DOHH2 (cell line): ENCODE results near the gene DIP2C.

Experiments used
- H3F3A ChIP-seq: fragments of 200-600 bp; sonication (generic), shearing (Covaris generic); 2 replicates; pipeline ENCODE4 v1.6.0; 2016; ENCODE audit warnings: antibody characterized with exemption, mild to moderate bottlenecking; ENCODE audit not compliant: control insufficient read depth, insufficient read depth
- H3K27ac ChIP-seq: fragments of 200-600 bp; sonication (generic); 2 replicates; pipeline ENCODE4 v1.5.1; 2014; ENCODE audit warnings: low read depth, mild to moderate bottlenecking, low read length, moderate library complexity
- H3K27me3 ChIP-seq: fragments of 200-600 bp; sonication (generic); 2 replicates; pipeline ENCODE4 v1.6.1; 2014; ENCODE audit warnings: mild to moderate bottlenecking, low read length, mixed read lengths; ENCODE audit not compliant: control insufficient read depth
- H3K36me3 ChIP-seq: fragments of 200-600 bp; sonication (generic); 2 replicates; pipeline ENCODE4 v1.6.1; 2014; ENCODE audit warnings: mild to moderate bottlenecking, low read length, moderate library complexity, mixed read lengths; ENCODE audit not compliant: control insufficient read depth
- H3K4me1 ChIP-seq: fragments of 200-600 bp; sonication (generic); 2 replicates; pipeline ENCODE4 v1.6.1; 2014; ENCODE audit warnings: mild to moderate bottlenecking, low read length, mixed read lengths; ENCODE audit not compliant: control insufficient read depth
- H3K4me2 ChIP-seq: fragments of 200-600 bp; sonication (generic); 2 replicates; pipeline ENCODE4 v1.6.0; 2014; ENCODE audit warnings: mild to moderate bottlenecking, low read length, moderate library complexity
- H3K4me3 ChIP-seq: fragments of 200-600 bp; sonication (generic); 2 replicates; pipeline ENCODE4 v1.5.1; 2014; ENCODE audit warnings: mild to moderate bottlenecking, low read length, mixed read lengths
- H3K79me2 ChIP-seq: fragments of 200-600 bp; sonication (generic); 2 replicates; pipeline ENCODE4 v1.6.1; 2014; ENCODE audit warnings: mild to moderate bottlenecking, low read length, mixed read lengths; ENCODE audit not compliant: control insufficient read depth
- H3K9me2 ChIP-seq: fragments of 200-600 bp; sonication (generic); replicated peaks from 2 replicates; pipeline ENCODE4 v1.6.1; 2014; ENCODE audit warnings: mild to moderate bottlenecking, low read length, mixed read lengths; ENCODE audit not compliant: control insufficient read depth
- H3K9me3 ChIP-seq: fragments of 200-600 bp; sonication (generic); 2 replicates; pipeline ENCODE4 v1.6.1; 2014; ENCODE audit warnings: antibody characterized with exemption, low read length, mixed read lengths; ENCODE audit not compliant: control insufficient read depth, insufficient read depth
- H4K20me1 ChIP-seq: fragments of 200-600 bp; sonication (generic); 2 replicates; pipeline ENCODE4 v1.6.0; 2014; ENCODE audit warnings: low read depth, mild to moderate bottlenecking, antibody characterized with exemption, low read length, moderate library complexity; ENCODE audit not compliant: control insufficient read depth, insufficient read depth
- CTCF ChIP-seq: fragments of 200-600 bp; sonication (generic); IDR thresholded peaks from one replicate; pipeline ENCODE4 v1.5.1; 2014; ENCODE audit warnings: antibody characterized with exemption, mild to moderate bottlenecking, low read depth, low read length; ENCODE audit not compliant: poor library complexity, severe bottlenecking
- EZH2phosphoT487 ChIP-seq: fragments of 200-600 bp; sonication (generic); IDR thresholded peaks from 2 replicates; pipeline ENCODE4 v1.6.1; 2017; ENCODE audit warnings: borderline replicate concordance, mild to moderate bottlenecking, antibody characterized with exemption, low read length, moderate library complexity, mixed read lengths

The DIP2C gene

DNA sequence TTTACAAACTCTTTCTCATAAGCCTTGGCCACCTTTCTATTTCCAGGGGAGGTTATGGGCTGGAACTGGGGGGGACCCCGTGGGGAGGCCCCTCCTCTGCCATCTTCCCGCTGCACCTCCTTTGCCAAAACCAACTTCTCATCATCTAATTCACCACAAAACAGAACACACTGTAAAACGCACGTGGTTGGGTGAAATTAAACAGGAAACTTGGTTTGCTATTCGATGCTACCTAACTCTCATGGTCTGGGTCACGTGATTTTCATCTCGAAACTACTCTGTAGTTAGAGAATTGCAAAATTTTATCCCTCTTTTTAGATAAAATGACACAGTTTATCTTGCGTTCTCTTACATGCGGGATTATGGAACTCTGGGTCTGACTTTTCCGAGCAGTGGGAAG, 312.2 kb downstream of the DIP2C start:
- H3K9me3 ChIP-seq: no peaks in the 10 kb centered on the region
- H3F3A ChIP-seq: peaks cover 8% of the 10 kb centered on the region; the same call in 1 of the 2 replicates
- H3K36me3 ChIP-seq: peaks cover 58% of the 10 kb centered on the region
- H3K27me3 ChIP-seq: no peaks in the 10 kb centered on the region
- H4K20me1 ChIP-seq: no peaks in the 10 kb centered on the region
- no peak overlapping the region for H3K4me2 ChIP-seq
- H3K9me2 ChIP-seq: no peaks in the 10 kb centered on the region
- H3K27ac ChIP-seq: no peak overlapping the region
- H3K79me2 ChIP-seq: no peaks in the 10 kb centered on the region
- no peak for TF ChIP-seq EZH2phosphoT487
- no peak for TF ChIP-seq CTCF
- no peak overlapping the region for H3K4me3 ChIP-seq
- H3K4me1 ChIP-seq: peaks cover 4% of the 10 kb centered on the region; the same call in 1 of the 2 replicates

GRCh38 chr10:375815-376505, 313.5 kb downstream of the DIP2C start:
- Histone ChIP-seq H3F3A (peaks cover 8% of the 10 kb centered on the region; the same call in 1 of the 2 replicates), H3K27ac (no peak overlapping the region), H3K9me2 (no peaks in the 10 kb centered on the region), H3K79me2 (no peaks in the 10 kb centered on the region), H4K20me1 (no peaks in the 10 kb centered on the region), H3K9me3 (no peaks in the 10 kb centered on the region), H3K4me2 (no peak overlapping the region), H3K27me3 (no peaks in the 10 kb centered on the region), H3K36me3 (peaks cover 46% of the 10 kb centered on the region), H3K4me1 (peaks cover 4% of the 10 kb centered on the region; the same call in 1 of the 2 replicates), H3K4me3 (no peak overlapping the region)
- TF ChIP-seq EZH2phosphoT487: no peak

DNA sequence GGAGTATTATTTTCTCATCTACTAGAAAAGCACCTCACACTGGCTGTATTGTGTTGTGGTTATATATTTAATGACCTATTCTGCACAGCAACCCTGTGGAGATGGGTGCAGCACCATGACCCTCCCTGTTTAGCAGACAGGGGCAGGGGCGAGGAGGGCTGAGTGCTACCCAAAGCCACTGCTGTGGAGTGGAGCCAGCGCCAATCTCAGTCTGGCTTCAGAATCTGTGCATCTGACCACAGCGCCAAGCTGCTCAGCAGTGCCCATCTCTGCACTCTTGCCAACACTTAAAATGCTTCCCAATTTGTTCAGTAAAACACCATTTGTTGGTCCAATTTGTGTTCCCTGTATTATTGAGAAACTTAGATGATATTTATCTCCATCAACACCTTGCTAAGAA, 315.1 kb downstream of the DIP2C start:
- Histone ChIP-seq H3K4me1 (peaks cover 4% of the 10 kb centered on the region), H3F3A (peaks cover 8% of the 10 kb centered on the region; the same call in 1 of the 2 replicates), H3K4me3 (no peak overlapping the region), H3K9me3 (no peaks in the 10 kb centered on the region), H3K36me3 (peaks cover 34% of the 10 kb centered on the region), H3K27me3 (no peaks in the 10 kb centered on the region), H3K9me2 (no peaks in the 10 kb centered on the region), H3K4me2 (no peak overlapping the region), H3K27ac (no peak overlapping the region), H3K79me2 (no peaks in the 10 kb centered on the region), H4K20me1 (no peaks in the 10 kb centered on the region)
- TF ChIP-seq EZH2phosphoT487 (no peak), CTCF (no peak)

- Histone ChIP-seq H3K9me2 (no peaks in the 10 kb centered on the region), H3F3A (peaks cover 8% of the 10 kb centered on the region; the same call in 1 of the 2 replicates), H3K9me3 (no peaks in the 10 kb centered on the region), H3K27me3 (no peaks in the 10 kb centered on the region), H3K4me2 (no peak overlapping the region), H3K4me3 (no peak overlapping the region), H4K20me1 (no peaks in the 10 kb centered on the region), H3K27ac (no peak overlapping the region), H3K79me2 (no peaks in the 10 kb centered on the region), H3K36me3 (peaks cover 37% of the 10 kb centered on the region), H3K4me1 (peaks cover 10% of the 10 kb centered on the region)
- TF ChIP-seq CTCF: no peak
Observed at GRCh38 chr10:373526-374309, 315.8 kb downstream of the DIP2C start.
